PC-9 (cell line): Measurements from ENCODE around the gene ULK1.

Experiments
- CTCF ChIP-seq: fragments of 200-600 bp; sonication (generic); conservative IDR thresholded peaks from 2 replicates; pipeline ENCODE4 v1.6.1; 2017; ENCODE audit warnings: mixed run types, antibody characterized with exemption, mild to moderate bottlenecking, moderate library complexity
- EZH2 ChIP-seq: fragments of 200-600 bp; sonication (generic); IDR thresholded peaks from 2 replicates; pipeline ENCODE4 v1.8.0; 2017; ENCODE audit warnings: antibody characterized with exemption, low read depth

- TF ChIP-seq CTCF (no peak), EZH2 (no peak)
Observed at GRCh38 chr12:131862994-131863710, 31.3 kb upstream of the ULK1 start.
